Fibroblast of lung (primary cell): ENCODE data around the gene RNF220.

Source experiments
- CTCF ChIP-seq, 2 donors: IDR thresholded peaks in 1 of 2; conservative IDR thresholded peaks in 1 of 2; 1 replicate in 1 of 2; 2 replicates in 1 of 2; pipeline ENCODE4 v1.5.1; 2011 to 2012; ENCODE audit warnings: low read length in 2 of 2, control low read depth in 1 of 2, inconsistent platforms in 1 of 2, low read depth in 1 of 2, mild to moderate bottlenecking in 1 of 2
- EZH2 ChIP-seq: IDR thresholded peaks from 2 replicates; pipeline ENCODE4 v1.5.1; 2012; ENCODE audit warnings: low read length, control low read depth, mild to moderate bottlenecking; ENCODE audit errors: missing control alignments

DNA sequence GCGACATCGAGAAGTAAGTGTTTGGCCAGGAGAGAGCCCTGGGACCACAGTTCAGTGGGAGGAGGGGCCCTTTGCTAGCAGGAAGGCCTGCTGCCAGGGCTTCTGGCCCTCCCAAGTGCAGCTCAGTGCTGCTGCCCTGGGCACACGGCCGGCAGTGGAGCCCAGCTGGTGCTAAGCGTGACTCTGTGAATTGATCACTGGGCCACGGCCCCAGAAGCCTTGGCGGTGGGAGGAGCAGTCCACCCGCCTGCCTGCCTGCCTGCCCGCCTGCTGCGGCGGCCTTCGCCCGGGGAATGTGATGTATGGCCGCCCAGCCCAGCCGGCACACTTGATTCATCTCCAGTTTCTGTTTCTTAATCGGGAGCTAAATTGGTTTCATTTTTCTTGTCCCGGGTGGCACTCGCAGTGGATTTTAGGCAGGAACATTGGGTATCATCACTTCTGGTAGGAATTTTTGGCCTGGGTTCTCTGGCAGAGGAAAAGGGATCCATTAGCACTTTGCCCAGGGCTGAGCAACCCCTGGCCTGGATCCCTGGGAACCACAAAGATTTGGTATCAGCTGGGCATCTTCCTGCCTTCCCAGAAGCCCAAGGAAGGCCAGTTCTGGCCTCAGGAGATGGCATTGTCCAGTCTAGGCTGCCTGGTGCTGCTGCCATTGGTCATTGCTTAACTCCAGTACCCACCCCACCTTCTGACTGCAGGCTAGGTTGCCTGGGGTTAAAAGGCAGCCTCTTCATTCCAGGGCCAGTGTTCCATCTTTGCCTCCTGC is 240.6 kb downstream of the RNF220 start:
- no peak for TF ChIP-seq CTCF (conservative IDR thresholded peaks at IDR 0.05 in 1 of 2, IDR thresholded peaks at IDR 0.05 in 1 of 2; ENCODE audit: low read depth in 1 of 2, low read length in 2 of 2)
- no peak for TF ChIP-seq EZH2
